H1 (cell line): Measurements from ENCODE around the gene PRKAR1B. TPM values are rescaled to one million over a fixed set of nuclear protein-coding genes. Genes with fewer than 3 reads are reported as not detected.

ENCODE experiments used
- CTCF ChIA-PET: fragments of 300-600 bp; sonication (Branson Sonifier 250); formaldehyde crosslinking; loops from one replicate; lab custom pipeline; 2021; ENCODE audit not compliant: partially characterized antibody; lab: Charles Lee
- POLR2A ChIA-PET: fragments of 300-600 bp; sonication (Branson Sonifier 250); formaldehyde crosslinking; loops from one replicate; lab custom pipeline; 2021; ENCODE audit warnings: inconsistent platforms; ENCODE audit not compliant: partially characterized antibody; lab: Charles Lee
- DNase-seq, 2 experiments: peaks; one replicate each; pipeline versions ENCODE4 v3.0.0 to v3.0.0-alpha.2; 2010 to 2022; ENCODE audit warnings: low spot score in 2 of 2, low read depth in 1 of 2, mixed read lengths in 1 of 2
- FAIRE-seq: peaks from 2 replicates; lab custom pipeline; 2011; peaks lifted over from hg19 to GRCh38; lab: Jason Lieb, UNC
- H2AFZ ChIP-seq: 2 replicates; pipeline ENCODE4 v1.8.1; 2012; ENCODE audit warnings: low read length, inconsistent platforms
- H2AK5ac ChIP-seq: 2 replicates; pipeline ENCODE4 v1.6.1; 2013; ENCODE audit warnings: low read depth, low read length
- H2BK120ac ChIP-seq: replicated peaks from 2 replicates; pipeline ENCODE3; 2013; ENCODE audit warnings: low read depth, low read length, inconsistent platforms
- H2BK12ac ChIP-seq: 2 replicates; pipeline ENCODE4 v1.6.1; 2013; ENCODE audit warnings: low read depth, low read length
- H2BK15ac ChIP-seq: 2 replicates; pipeline ENCODE4 v1.6.1; 2013; ENCODE audit warnings: low read length
- H2BK20ac ChIP-seq: 2 replicates; pipeline ENCODE4 v1.6.1; 2013; ENCODE audit warnings: low read length
- H2BK5ac ChIP-seq: 2 replicates; pipeline ENCODE4 v1.6.1; 2013; ENCODE audit warnings: low read depth, low read length
- H3K14ac ChIP-seq: 2 replicates; pipeline ENCODE4 v1.6.1; 2013; ENCODE audit warnings: inconsistent platforms; ENCODE audit not compliant: insufficient read length
- H3K18ac ChIP-seq: 2 replicates; pipeline ENCODE4 v1.6.1; 2013; ENCODE audit warnings: low read length; ENCODE audit errors: extremely low read depth
- H3K23ac ChIP-seq: 2 replicates; pipeline ENCODE4 v1.6.1; 2013; ENCODE audit warnings: inconsistent platforms; ENCODE audit not compliant: insufficient read length
- H3K23me2 ChIP-seq: 2 replicates; pipeline ENCODE4 v1.6.1; 2013; ENCODE audit warnings: low read depth, low read length
- H3K27ac ChIP-seq: 2 replicates; pipeline ENCODE4 v1.6.1; 2011; ENCODE audit warnings: low read depth, low read length, inconsistent platforms
- H3K27me3 ChIP-seq, 4 experiments: replicated peaks in 1 of 4; 1 replicate in 1 of 4; 2 replicates in 3 of 4; pipeline versions ENCODE4 v1.6.1 to v1.8.1; 2011 to 2013; ENCODE audit warnings: low read length in 3 of 4, mild to moderate bottlenecking in 3 of 4, inconsistent platforms in 2 of 4, mixed read lengths in 2 of 4, moderate library complexity in 1 of 4; ENCODE audit not compliant: control insufficient read depth in 3 of 4, insufficient read depth in 3 of 4; ENCODE audit errors: extremely low read depth in 1 of 4
- H3K36me3 ChIP-seq, 4 experiments: 2 replicates each; pipeline versions ENCODE4 v1.6.1 to v1.8.1; 2011 to 2013; ENCODE audit warnings: mild to moderate bottlenecking in 4 of 4, low read length in 3 of 4, moderate library complexity in 2 of 4, control low read depth in 1 of 4, inconsistent platforms in 1 of 4; ENCODE audit not compliant: insufficient read depth in 4 of 4, control insufficient read depth in 2 of 4
- H3K4ac ChIP-seq: replicated peaks from 2 replicates; pipeline ENCODE3; 2013; ENCODE audit warnings: low read length, low read depth, mixed read lengths, inconsistent platforms; ENCODE audit not compliant: insufficient read length
- H3K4me1 ChIP-seq, 4 experiments: replicated peaks in 1 of 4; 1 replicate in 1 of 4; 2 replicates in 3 of 4; pipeline versions ENCODE4 v1.6.1 to v1.8.1; 2011 to 2013; ENCODE audit warnings: low read length in 3 of 4, inconsistent platforms in 2 of 4, mixed read lengths in 1 of 4; ENCODE audit not compliant: insufficient read depth in 4 of 4, control insufficient read depth in 3 of 4
- H3K4me2 ChIP-seq, 2 experiments: 2 replicates each; pipeline versions ENCODE4 v1.6.1 to v1.8.1; 2011 to 2013; ENCODE audit warnings: low read depth in 2 of 2, low read length in 2 of 2, control low read depth in 1 of 2, inconsistent platforms in 1 of 2, mild to moderate bottlenecking in 1 of 2; ENCODE audit not compliant: insufficient read depth in 1 of 2
- H3K4me3 ChIP-seq, 4 experiments: fragments of 200-600, 300-600 bp in 1 of 4; sonication (generic), shearing (Covaris generic), sonication (Bioruptor Twin) in 1 of 4; 2 replicates each; pipeline versions ENCODE4 v1.5.1 to v1.8.1; 2011 to 2016; ENCODE audit warnings: low read length in 4 of 4, low read depth in 3 of 4, control low read depth in 2 of 4, inconsistent platforms in 2 of 4, mild to moderate bottlenecking in 2 of 4, mixed read lengths in 1 of 4, moderate library complexity in 1 of 4; ENCODE audit not compliant: insufficient read depth in 2 of 4; ENCODE audit errors: extremely low read depth in 1 of 4
- H3K56ac ChIP-seq: replicated peaks from 2 replicates; pipeline ENCODE3; 2013; ENCODE audit warnings: low read depth, mild to moderate bottlenecking, mixed read lengths, low read length, inconsistent platforms; ENCODE audit not compliant: insufficient read length
- H3K79me1 ChIP-seq: 2 replicates; pipeline ENCODE4 v1.6.1; 2013; ENCODE audit warnings: low read depth, low read length, control low read depth
- H3K79me2 ChIP-seq, 2 experiments: 2 replicates each; pipeline versions ENCODE4 v1.6.1 to v1.8.1; 2012 to 2013; ENCODE audit warnings: low read length in 2 of 2, mild to moderate bottlenecking in 2 of 2, inconsistent platforms in 1 of 2; ENCODE audit not compliant: insufficient read depth in 2 of 2, control insufficient read depth in 1 of 2
- H3K9ac ChIP-seq, 4 experiments: replicated peaks in 1 of 4; 1 replicate in 1 of 4; 2 replicates in 3 of 4; pipeline versions ENCODE4 v1.6.1 to v1.8.1; 2011 to 2013; ENCODE audit warnings: low read depth in 3 of 4, low read length in 3 of 4, control low read depth in 2 of 4, mild to moderate bottlenecking in 2 of 4, moderate library complexity in 2 of 4, inconsistent platforms in 1 of 4; ENCODE audit errors: extremely low read depth in 1 of 4
- H3K9me3 ChIP-seq, 2 experiments: 2 replicates each; pipeline versions ENCODE4 v1.6.1 to v1.8.1; 2012 to 2013; ENCODE audit warnings: mild to moderate bottlenecking in 2 of 2, moderate library complexity in 2 of 2, control low read depth in 1 of 2, inconsistent platforms in 1 of 2, low read depth in 1 of 2, low read length in 1 of 2, mixed read lengths in 1 of 2; ENCODE audit not compliant: insufficient read depth in 2 of 2
- H4K20me1 ChIP-seq, 2 experiments: replicated peaks in 1 of 2; 2 replicates each; pipeline versions ENCODE3 to v1.8.1; 2011 to 2013; ENCODE audit warnings: inconsistent platforms in 2 of 2, low read length in 2 of 2, mild to moderate bottlenecking in 1 of 2; ENCODE audit not compliant: insufficient read depth in 2 of 2, control insufficient read depth in 1 of 2
- H4K5ac ChIP-seq: 2 replicates; pipeline ENCODE4 v1.6.1; 2013; ENCODE audit warnings: low read length, low read depth, mixed read lengths, inconsistent platforms; ENCODE audit not compliant: insufficient read length
- H4K8ac ChIP-seq: 2 replicates; pipeline ENCODE4 v1.8.0; 2013; ENCODE audit warnings: mild to moderate bottlenecking, moderate library complexity, low read length, inconsistent platforms; ENCODE audit not compliant: insufficient read depth; ENCODE audit errors: extremely low read depth
- H4K91ac ChIP-seq: replicated peaks from 2 replicates; pipeline ENCODE3; 2013; ENCODE audit warnings: low read length, mixed read lengths, inconsistent platforms; ENCODE audit not compliant: insufficient read length
- WGBS, 2 experiments: shearing (Covaris generic) in 1 of 2; methylation state at CpG; one replicate each; pipeline versions ENCODE4 v1.1.6 to v1.1.7; 2013 to 2015; ENCODE audit warnings: low lambda C conversion rate in 2 of 2, mixed read lengths in 2 of 2, inconsistent platforms in 1 of 2, low coverage in 1 of 2, missing lambda C conversion rate in 1 of 2; ENCODE audit not compliant: insufficient replicate concordance in 2 of 2, insufficient coverage in 1 of 2, insufficient read length in 1 of 2; ENCODE audit errors: extremely low coverage in 1 of 2, missing lambda C conversion rate in 1 of 2; 5-methylcytosine and 5-hydroxymethylcytosine counted together
- polyA plus RNA-seq, 7 experiments: library from polyadenylated mRNA; depleted of rRNA in 3 of 7; stranded (reverse) in 5 of 7; unstranded in 2 of 7; fragments of >200 nt in 5 of 7; fragments of 200-250 nt in 2 of 7; gene quantifications; 1 replicate in 5 of 7; 2 replicates in 1 of 7; 4 replicates in 1 of 7; pipeline versions ENCODE4 v1.2.1 to v1.2.3, GENCODE V29; 2011 to 2013; ENCODE audit warnings: missing spikeins in 2 of 7, mixed read lengths in 2 of 7
- total RNA-seq: library from RNA; stranded (reverse); fragmentation: NEBNext Ultra II Directional; extraction: Animal tissue kit (Norgen Biotek cat#: 25700); gene quantifications from 2 replicates; pipeline ENCODE4 v1.2.1, GENCODE V29; 2021

Gene PRKAR1B
- total and polyA plus RNA-seq, 2 of the 8 experiments (the other 6 are each of a cell fraction or from before 2014, with no cell fraction given): 12.3 to 55.7 TPM

DNA sequence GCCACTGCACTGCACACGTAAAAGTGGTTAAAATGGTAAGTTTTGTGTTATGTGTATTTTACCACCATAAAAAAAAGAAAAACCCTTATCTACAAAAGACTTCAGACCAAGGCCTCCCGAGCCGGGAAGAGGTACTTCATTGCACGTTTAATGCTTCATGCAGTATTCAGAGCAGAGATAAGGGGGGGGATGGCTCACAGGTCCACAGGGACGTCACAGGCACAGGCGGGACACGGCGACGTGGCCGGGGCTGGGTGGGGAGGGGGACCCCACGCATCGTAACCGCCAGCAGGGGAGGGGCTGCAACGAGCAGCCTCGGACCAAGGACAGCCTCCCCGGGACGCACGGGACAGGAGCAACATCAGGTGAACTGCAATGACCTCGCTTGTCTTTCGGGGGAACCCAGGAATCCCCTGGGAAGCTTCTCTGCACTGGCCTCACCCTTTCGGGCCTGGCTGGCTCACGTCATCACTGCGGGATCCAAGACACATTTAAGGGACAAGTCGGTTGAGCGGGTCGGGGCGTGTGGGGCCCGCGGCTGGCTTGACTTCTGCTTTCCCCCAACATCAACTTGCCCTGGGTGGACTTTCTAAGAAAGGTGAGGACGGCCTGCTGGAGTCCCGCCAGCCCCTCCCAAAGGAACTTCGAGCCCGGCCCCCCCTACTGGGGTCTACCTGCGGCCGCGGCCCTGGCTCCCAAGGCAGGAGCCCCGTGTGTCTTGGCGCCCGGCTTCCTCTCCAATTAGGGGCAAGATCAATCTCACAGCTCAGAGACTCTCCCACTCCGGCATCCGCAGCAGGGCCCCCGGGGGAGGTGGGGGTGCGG lies 177.8 kb downstream of the PRKAR1B start:
- no peak for DNase-seq
- CTCF ChIA-PET: no interaction called here
- no peak for FAIRE-seq

More for the DNA sequence above, 177.8 kb downstream of the PRKAR1B start:
- H3K4me1 ChIP-seq: no peaks in the 10 kb centered on the region
- H2BK20ac ChIP-seq: no peak overlapping the region
- H4K5ac ChIP-seq: no peak overlapping the region
- H2AFZ ChIP-seq: no peak overlapping the region
- no peak overlapping the region for H4K91ac ChIP-seq
- H2BK15ac ChIP-seq: no peak overlapping the region
- no peak overlapping the region for H3K4ac ChIP-seq
- no peaks in the 10 kb centered on the region for H3K79me1 ChIP-seq
- no peak overlapping the region for H2AK5ac ChIP-seq
- H3K4me2 ChIP-seq: no peak overlapping the region
- H3K9me3 ChIP-seq: peaks cover 0 to 3% of the 10 kb centered on the region in 2 experiments; a peak in 1 of 4 replicates
- H3K4me3 ChIP-seq: no peak overlapping the region
- H3K27ac ChIP-seq: no peak overlapping the region
- H3K56ac ChIP-seq: no peak overlapping the region
- H3K23ac ChIP-seq: no peak overlapping the region
- peak overlapping the region; percentile 28; the same call in 1 of the 2 replicates for H4K8ac ChIP-seq
- H2BK5ac ChIP-seq: no peak overlapping the region
- no peaks in the 10 kb centered on the region for H3K79me2 ChIP-seq
- POLR2A ChIA-PET: no interaction called here
- H3K36me3 ChIP-seq: peaks cover 0 to 8% (median 0%) of the 10 kb centered on the region in 4 experiments; a peak in 1 of 8 replicates
- no peaks in the 10 kb centered on the region for H3K27me3 ChIP-seq
- 91% methylated on average over 22 of the region's 43 CpGs; no CpG with 5 or more reads in 1 of the 2 experiments for WGBS, 2 experiments
- no peak overlapping the region for H3K14ac ChIP-seq
- no peak overlapping the region for H2BK120ac ChIP-seq
- no peak overlapping the region for H2BK12ac ChIP-seq
- no peak overlapping the region for H3K9ac ChIP-seq
- H3K23me2 ChIP-seq: no peaks in the 10 kb centered on the region
- H3K18ac ChIP-seq: no peak overlapping the region; the same call in 1 of the 2 replicates
- H4K20me1 ChIP-seq: no peaks in the 10 kb centered on the region
